GM21423 (cell line): Measurements from ENCODE around the gene IGF2BP2.

Experiments used
- ATAC-seq: cut with Tn5 transposase; IDR thresholded peaks from one replicate; pipeline ENCODE4 v1.9.1; 2021; ENCODE audit warnings: mild to moderate bottlenecking, moderate library complexity; ENCODE audit not compliant: unreplicated experiment

The IGF2BP2 gene

DNA sequence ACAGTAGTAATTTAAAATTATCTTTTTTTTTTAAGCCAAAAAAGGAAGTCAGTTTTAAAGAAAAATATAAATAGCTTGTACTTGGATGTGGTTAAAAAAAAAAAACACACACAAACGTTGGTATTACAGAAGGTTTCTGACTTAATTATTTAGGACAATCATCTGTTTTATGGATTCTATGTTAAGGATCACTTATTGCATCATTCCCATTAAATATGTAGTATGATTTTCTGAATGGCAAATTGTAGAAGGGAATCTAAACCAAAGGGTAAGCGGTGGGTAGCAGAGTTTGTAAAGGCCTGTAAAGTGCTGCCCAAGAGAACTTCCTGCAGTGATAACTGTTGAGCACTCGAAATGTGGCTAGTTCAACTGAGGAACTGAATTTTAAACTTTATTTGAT lies 230.8 kb downstream of the IGF2BP2 start:
- ATAC-seq, result no peak
